OCI-LY3 (cell line): ENCODE measurements around the gene LACTBL1.

ENCODE experiments used
- EZH2phosphoT487 ChIP-seq: fragments of 200-600 bp; shearing (Covaris generic); IDR thresholded peaks from 2 replicates; pipeline ENCODE4 v1.6.1; 2018; ENCODE audit warnings: antibody characterized with exemption, mixed run types, low read depth
- TF ChIP-seq, protein P1 (sequence below): fragments of 200-600, 300-600 bp; sonication (generic); IDR thresholded peaks from 2 replicates; pipeline ENCODE4 v1.5.1; 2014; ENCODE audit warnings: antibody characterized with exemption, low read length, low read depth

DNA sequence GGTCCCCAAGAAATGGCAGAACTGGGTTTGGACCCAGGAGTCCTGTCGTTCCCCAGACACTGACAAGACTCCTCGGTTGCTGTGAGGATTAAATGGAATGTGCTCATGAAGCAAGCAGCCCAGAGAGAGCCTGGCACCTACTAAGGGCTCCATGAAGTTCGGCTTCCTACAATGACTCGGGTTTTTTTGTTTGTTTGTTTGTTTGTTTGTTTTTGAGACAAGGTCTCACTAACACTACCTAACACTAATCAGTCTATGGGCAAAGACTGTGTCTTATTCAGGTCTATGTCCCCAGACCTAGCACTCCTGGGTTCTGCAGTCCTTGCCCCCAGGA is 3.4 kb upstream of the LACTBL1 start:
- TF ChIP-seq, protein P1, sequence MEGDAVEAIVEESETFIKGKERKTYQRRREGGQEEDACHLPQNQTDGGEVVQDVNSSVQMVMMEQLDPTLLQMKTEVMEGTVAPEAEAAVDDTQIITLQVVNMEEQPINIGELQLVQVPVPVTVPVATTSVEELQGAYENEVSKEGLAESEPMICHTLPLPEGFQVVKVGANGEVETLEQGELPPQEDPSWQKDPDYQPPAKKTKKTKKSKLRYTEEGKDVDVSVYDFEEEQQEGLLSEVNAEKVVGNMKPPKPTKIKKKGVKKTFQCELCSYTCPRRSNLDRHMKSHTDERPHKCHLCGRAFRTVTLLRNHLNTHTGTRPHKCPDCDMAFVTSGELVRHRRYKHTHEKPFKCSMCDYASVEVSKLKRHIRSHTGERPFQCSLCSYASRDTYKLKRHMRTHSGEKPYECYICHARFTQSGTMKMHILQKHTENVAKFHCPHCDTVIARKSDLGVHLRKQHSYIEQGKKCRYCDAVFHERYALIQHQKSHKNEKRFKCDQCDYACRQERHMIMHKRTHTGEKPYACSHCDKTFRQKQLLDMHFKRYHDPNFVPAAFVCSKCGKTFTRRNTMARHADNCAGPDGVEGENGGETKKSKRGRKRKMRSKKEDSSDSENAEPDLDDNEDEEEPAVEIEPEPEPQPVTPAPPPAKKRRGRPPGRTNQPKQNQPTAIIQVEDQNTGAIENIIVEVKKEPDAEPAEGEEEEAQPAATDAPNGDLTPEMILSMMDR = no peak
- TF ChIP-seq EZH2phosphoT487 = no peak
